HL-60 (cell line): ENCODE measurements around the gene TOGARAM1.

Experiments used
- CTCF ChIP-seq: IDR thresholded peaks from one replicate; pipeline ENCODE4 v1.5.1; 2011; ENCODE audit warnings: low read length, control low read depth, inconsistent platforms; ENCODE audit not compliant: insufficient read depth
- GABPA ChIP-seq: IDR thresholded peaks from 2 replicates; pipeline ENCODE4 v1.6.1; 2012; ENCODE audit warnings: low read depth
- POLR2AphosphoS5 ChIP-seq: IDR thresholded peaks from 2 replicates; pipeline ENCODE4 v1.6.1; 2012; ENCODE audit warnings: low read depth

- TF ChIP-seq CTCF (no peak), POLR2AphosphoS5 (no peak), GABPA (no peak)
These were observed 120.4 kb downstream of the TOGARAM1 start for GRCh38 chr14:45082420-45082819.
